ENCODE results near the gene UCHL3. TPM values are rescaled to one million over a fixed set of nuclear protein-coding genes. Genes with fewer than 3 reads are reported as not detected.

Gene UCHL3
- total and polyA plus RNA-seq, 9 of the 15 experiments (the other 6 are each of a cell fraction or from before 2014, with no cell fraction given): 42.2 to 112 (median 85.4) TPM

GRCh38 chr13:75537401-75538365, 11.9 kb upstream of the UCHL3 start, which contains the start of gene COMMD6 (continued):
- TF ChIP-seq FUS (optimal IDR thresholded peaks at IDR 0.05; ENCODE audit: low read depth, low read length): no peak
- TF ChIP-seq L3MBTL2 (IDR thresholded peaks at IDR 0.05): peak; percentile 75
- TF ChIP-seq ZNF174 (CRISPR knock-in tag; IDR thresholded peaks at IDR 0.05): no peak
- TF ChIP-seq XRCC4 (IDR thresholded peaks at IDR 0.05; ENCODE audit: extremely low read depth, insufficient read depth, insufficient read length): no peak
- peak in 1 of 2 experiments; percentile 94; a peak in 2 of 4 replicates for TF ChIP-seq BCLAF1 (IDR thresholded peaks at IDR 0.05; ENCODE audit: borderline replicate concordance in 1 of 2, control insufficient read depth in 1 of 2, low read depth in 2 of 2, low read length in 1 of 2)
- no peak for TF ChIP-seq MTA2 (IDR thresholded peaks at IDR 0.05; ENCODE audit: low read depth)
- peak; percentile 46 for TF ChIP-seq TAF9B (IDR thresholded peaks at IDR 0.05; ENCODE audit: partially characterized antibody)
- peak; percentile 64 for TF ChIP-seq TAF1 (IDR thresholded peaks at IDR 0.05; ENCODE audit: control insufficient read depth, extremely low read depth, insufficient read depth, low read length, severe bottlenecking)
- no peak for TF ChIP-seq UBTF (IDR thresholded peaks at IDR 0.05; ENCODE audit: borderline replicate concordance in 1 of 2, low read depth in 2 of 2, low read length in 2 of 2)
- TF ChIP-seq HES1 (IDR thresholded peaks at IDR 0.05; ENCODE audit: low read depth): no peak
- no peak for TF ChIP-seq ELF4 (CRISPR knock-in tag; IDR thresholded peaks at IDR 0.05)
- TF ChIP-seq ZNF282 (CRISPR knock-in tag; IDR thresholded peaks at IDR 0.05): no peak
- no peak for TF ChIP-seq ARID4B (CRISPR knock-in tag; IDR thresholded peaks at IDR 0.05)
- no peak for TF ChIP-seq PYGO2 (tag; IDR thresholded peaks at IDR 0.05)
- TF ChIP-seq ATF7 (IDR thresholded peaks at IDR 0.05): peak; percentile 99

Measured in K562 (cell line).